Esophagus mucosa (tissue), 1 donor: ENCODE measurements around the gene UBASH3B. TPM values are rescaled to one million over a fixed set of nuclear protein-coding genes. Genes with fewer than 3 reads are reported as not detected.

ENCODE experiments used
- ATAC-seq: fragments of 200-7000 bp; cut with Tn5 transposase; one replicate; pipeline ENCODE4 v1.9.1; 2020
- total RNA-seq: library from RNA; stranded (reverse); gene quantifications from one replicate; pipeline ENCODE4 v1.2.4, GENCODE V29; 2023
- donor health status: DM: yes; HTN: yes; CAD: no.

The UBASH3B gene
- total RNA-seq, 1 donor from 2014 or later = 13.9 TPM

GRCh38 chr11:122647736-122648275, 7.7 kb upstream of the UBASH3B start:
- ATAC-seq = no peak

GRCh38 chr11:122649116-122649515, 6.4 kb upstream of the UBASH3B start:
- no peak for ATAC-seq

- ATAC-seq = no peak
These were observed 4.9 kb upstream of the UBASH3B start for GRCh38 chr11:122650619-122651018.

- no peak for ATAC-seq
These were observed 3.0 kb upstream of the UBASH3B start for GRCh38 chr11:122652495-122652894.

GRCh38 chr11:122653916-122654585, 1.5 kb upstream of the UBASH3B start:
- no peak for ATAC-seq

- ATAC-seq = peak; percentile 63
These were observed 630 bp downstream of the UBASH3B start for GRCh38 chr11:122656073-122656630.

GRCh38 chr11:122656631-122657101, 1.1 kb downstream of the UBASH3B start:
- ATAC-seq = peak; percentile 20

GRCh38 chr11:122659676-122660554, 4.4 kb downstream of the UBASH3B start:
- no peak for ATAC-seq

- peak; percentile 31 for ATAC-seq
These were observed 5.8 kb downstream of the UBASH3B start for GRCh38 chr11:122661182-122661945.

GRCh38 chr11:122663056-122663740, 7.7 kb downstream of the UBASH3B start:
- no peak for ATAC-seq

GRCh38 chr11:122663764-122664163, 8.2 kb downstream of the UBASH3B start:
- ATAC-seq = no peak

GRCh38 chr11:122664188-122664587, 8.7 kb downstream of the UBASH3B start:
- ATAC-seq = no peak

GRCh38 chr11:122665861-122666260, 10.3 kb downstream of the UBASH3B start:
- ATAC-seq = no peak

- ATAC-seq = no peak
These were observed 11.2 kb downstream of the UBASH3B start for GRCh38 chr11:122666743-122667142.

- ATAC-seq = no peak
These were observed 13.1 kb downstream of the UBASH3B start for GRCh38 chr11:122668562-122669090.

GRCh38 chr11:122670131-122670530, 14.6 kb downstream of the UBASH3B start:
- ATAC-seq = no peak

GRCh38 chr11:122671400-122671891, 15.9 kb downstream of the UBASH3B start:
- no peak for ATAC-seq

GRCh38 chr11:122672892-122673291, 17.4 kb downstream of the UBASH3B start:
- ATAC-seq = no peak

GRCh38 chr11:122673701-122674100, 18.2 kb downstream of the UBASH3B start:
- no peak for ATAC-seq

GRCh38 chr11:122676638-122677037, 21.1 kb downstream of the UBASH3B start:
- no peak for ATAC-seq

- ATAC-seq = no peak
These were observed 21.7 kb downstream of the UBASH3B start for GRCh38 chr11:122677256-122677655.
